ENCODE results near the gene SARS1. TPM values are rescaled to one million over a fixed set of nuclear protein-coding genes. Genes with fewer than 3 reads are reported as not detected.
A peak's percentile ranks its signal among the peaks of the same experiment; 100 is the strongest.

Gene SARS1
- total and polyA plus RNA-seq, 8 donors, result 139 to 189 (median 145) TPM

DNA sequence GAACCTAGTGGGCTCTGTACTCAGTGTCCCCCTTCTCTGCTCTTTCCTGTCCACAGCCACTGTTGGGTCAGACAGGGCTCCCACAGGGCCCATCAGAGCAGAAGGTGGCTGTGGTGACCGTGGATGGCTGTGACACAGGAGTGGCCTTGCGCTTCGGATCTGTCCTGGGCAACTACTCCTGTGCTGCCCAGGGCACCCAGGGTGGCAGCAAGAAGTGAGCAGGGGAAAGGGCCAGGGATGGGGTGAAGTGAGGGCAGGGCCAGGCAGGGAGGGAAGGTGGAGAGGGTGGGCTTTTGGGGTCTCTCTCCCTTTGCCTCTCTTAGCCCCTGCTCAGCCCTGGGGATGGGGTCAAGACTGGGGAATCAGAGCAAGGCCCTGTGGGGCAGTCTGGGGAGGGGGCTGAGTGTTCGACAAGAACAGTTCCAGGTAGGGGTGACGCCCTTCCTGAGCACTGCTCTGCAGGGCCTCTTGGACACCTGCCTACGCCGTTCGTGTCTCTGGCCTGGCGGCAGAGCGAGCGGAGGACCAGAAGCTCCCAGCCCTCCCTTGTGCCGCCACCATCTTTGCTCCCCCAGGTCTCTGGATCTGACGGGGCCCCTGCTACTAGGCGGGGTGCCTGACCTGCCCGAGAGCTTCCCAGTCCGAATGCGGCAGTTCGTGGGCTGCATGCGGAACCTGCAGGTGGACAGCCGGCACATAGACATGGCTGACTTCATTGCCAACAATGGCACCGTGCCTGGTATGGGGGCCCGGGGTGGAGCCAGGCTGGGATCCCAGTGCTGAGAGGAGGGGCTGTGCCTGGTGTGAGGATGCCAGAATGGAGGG lies 48.7 kb downstream of the SARS1 start:
- Histone ChIP-seq H3K36me3 (no peaks in the 10 kb centered on the region), H3K27me3 (no peaks in the 10 kb centered on the region), H3K4me3 (no peak overlapping the region), H3K9me3 (no peaks in the 10 kb centered on the region), H3K4me1 (peaks cover 0 to 8% of the 10 kb centered on the region in 2 donors), H3K27ac (no peak overlapping the region)
- peak in 1 of 4 donors; percentile 64 for DNase-seq
- TF ChIP-seq, protein P1, sequence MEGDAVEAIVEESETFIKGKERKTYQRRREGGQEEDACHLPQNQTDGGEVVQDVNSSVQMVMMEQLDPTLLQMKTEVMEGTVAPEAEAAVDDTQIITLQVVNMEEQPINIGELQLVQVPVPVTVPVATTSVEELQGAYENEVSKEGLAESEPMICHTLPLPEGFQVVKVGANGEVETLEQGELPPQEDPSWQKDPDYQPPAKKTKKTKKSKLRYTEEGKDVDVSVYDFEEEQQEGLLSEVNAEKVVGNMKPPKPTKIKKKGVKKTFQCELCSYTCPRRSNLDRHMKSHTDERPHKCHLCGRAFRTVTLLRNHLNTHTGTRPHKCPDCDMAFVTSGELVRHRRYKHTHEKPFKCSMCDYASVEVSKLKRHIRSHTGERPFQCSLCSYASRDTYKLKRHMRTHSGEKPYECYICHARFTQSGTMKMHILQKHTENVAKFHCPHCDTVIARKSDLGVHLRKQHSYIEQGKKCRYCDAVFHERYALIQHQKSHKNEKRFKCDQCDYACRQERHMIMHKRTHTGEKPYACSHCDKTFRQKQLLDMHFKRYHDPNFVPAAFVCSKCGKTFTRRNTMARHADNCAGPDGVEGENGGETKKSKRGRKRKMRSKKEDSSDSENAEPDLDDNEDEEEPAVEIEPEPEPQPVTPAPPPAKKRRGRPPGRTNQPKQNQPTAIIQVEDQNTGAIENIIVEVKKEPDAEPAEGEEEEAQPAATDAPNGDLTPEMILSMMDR (IDR thresholded peaks at IDR 0.05), result no peak
- ATAC-seq, result no peak
- intact Hi-C loops (cut with DNase I), result loop anchor here in 1 of 2 donors (5.0 to 10.0 kb wide), 2 partner anchors 145 to 272 kb away; partner anchors contain the start of gene GPR61

DNA sequence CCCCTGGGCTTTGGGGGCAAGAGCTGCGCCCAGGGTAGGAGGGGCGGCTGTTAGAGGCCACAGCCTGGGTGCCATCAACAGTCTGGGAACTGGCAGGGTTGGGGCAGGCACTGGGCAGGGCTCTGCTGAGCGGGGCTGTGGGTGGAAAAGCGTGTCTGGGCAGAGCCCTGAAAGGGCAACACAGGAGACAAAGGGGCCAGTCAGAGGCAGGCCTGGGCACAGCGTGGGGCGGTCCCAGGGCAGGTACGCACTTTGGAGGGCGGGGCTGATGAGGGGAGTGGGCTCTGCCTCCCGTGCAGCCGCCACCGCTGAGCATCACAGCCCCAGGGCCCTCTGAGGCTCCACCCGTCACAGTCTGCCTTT lies 49.5 kb downstream of the SARS1 start:
- H3K27ac ChIP-seq, result no peak overlapping the region
- no peaks in the 10 kb centered on the region for H3K36me3 ChIP-seq
- peak in 1 of 4 donors; percentile 74 for DNase-seq
- no peak for ATAC-seq
- no peak overlapping the region for H3K4me3 ChIP-seq
- H3K4me1 ChIP-seq, result peaks cover 0 to 8% of the 10 kb centered on the region in 2 donors
- no peaks in the 10 kb centered on the region for H3K9me3 ChIP-seq
- no peaks in the 10 kb centered on the region for H3K27me3 ChIP-seq
- TF ChIP-seq, protein P1 (IDR thresholded peaks at IDR 0.05), result no peak
- intact Hi-C loops (cut with DNase I), result loop anchor here in 1 of 2 donors (5.0 to 10.0 kb wide), 2 partner anchors 144 to 272 kb away; partner anchors contain the start of gene GPR61

DNA sequence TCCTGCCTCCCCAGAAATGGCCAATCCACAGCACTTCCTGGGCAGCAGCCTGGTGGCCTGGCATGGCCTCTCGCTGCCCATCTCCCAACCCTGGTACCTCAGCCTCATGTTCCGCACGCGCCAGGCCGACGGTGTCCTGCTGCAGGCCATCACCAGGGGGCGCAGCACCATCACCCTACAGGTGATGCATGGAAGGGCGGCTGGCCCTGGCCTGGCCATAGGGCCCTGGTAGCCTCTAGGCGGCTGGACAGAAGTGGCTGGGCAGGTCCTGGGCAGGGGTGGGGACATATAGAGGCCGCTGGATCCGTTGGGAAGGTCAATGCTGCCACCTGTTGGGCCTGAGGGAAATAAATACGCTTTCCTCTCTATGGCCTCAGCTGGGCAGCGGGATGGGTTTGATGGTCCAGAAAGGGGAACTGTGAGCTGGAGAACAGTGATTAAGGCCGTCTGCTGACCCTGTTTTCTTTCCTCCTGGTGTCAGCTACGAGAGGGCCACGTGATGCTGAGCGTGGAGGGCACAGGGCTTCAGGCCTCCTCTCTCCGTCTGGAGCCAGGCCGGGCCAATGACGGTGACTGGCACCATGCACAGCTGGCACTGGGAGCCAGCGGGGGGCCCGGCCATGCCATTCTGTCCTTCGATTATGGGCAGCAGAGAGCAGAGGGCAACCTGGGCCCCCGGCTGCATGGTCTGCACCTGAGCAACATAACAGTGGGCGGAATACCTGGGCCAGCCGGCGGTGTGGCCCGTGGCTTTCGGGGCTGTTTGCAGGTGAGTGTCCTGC lies 50.1 kb downstream of the SARS1 start:
- intact Hi-C loops (cut with DNase I), result loop anchor here in 1 of 2 donors (5.0 to 10.0 kb wide), 2 partner anchors 144 to 271 kb away; partner anchors contain the start of gene GPR61
- Histone ChIP-seq H3K9me3 (no peaks in the 10 kb centered on the region), H3K4me1 (peaks cover 0 to 8% of the 10 kb centered on the region in 2 donors), H3K36me3 (no peaks in the 10 kb centered on the region), H3K27me3 (no peaks in the 10 kb centered on the region), H3K4me3 (no peak overlapping the region), H3K27ac (no peak overlapping the region)
- ATAC-seq, result peak; percentile 99
- TF ChIP-seq, protein P1 (IDR thresholded peaks at IDR 0.05), result peak; percentile 98
- DNase-seq, result peak; percentile 71 to 97 (median 91)

DNA sequence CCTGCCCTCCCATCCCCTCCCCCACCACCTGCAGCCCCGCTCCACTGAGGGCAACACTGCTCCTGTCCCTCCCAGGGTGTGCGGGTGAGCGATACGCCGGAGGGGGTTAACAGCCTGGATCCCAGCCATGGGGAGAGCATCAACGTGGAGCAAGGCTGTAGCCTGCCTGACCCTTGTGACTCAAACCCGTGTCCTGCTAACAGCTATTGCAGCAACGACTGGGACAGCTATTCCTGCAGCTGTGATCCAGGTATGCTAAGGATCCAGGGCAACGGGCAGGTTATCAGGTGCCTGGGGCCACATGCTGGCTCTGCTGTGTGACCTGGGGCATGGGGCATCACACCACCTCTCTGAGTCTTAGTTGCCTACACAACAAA lies 50.6 kb downstream of the SARS1 start:
- peaks cover 0 to 8% of the 10 kb centered on the region in 2 donors for H3K4me1 ChIP-seq
- TF ChIP-seq, protein P1 (IDR thresholded peaks at IDR 0.05), result no peak
- H3K9me3 ChIP-seq, result no peaks in the 10 kb centered on the region
- DNase-seq (peak in 1 of 4 donors; percentile 15), ATAC-seq (no peak)
- H3K36me3 ChIP-seq, result no peaks in the 10 kb centered on the region
- H3K27me3 ChIP-seq, result no peaks in the 10 kb centered on the region
- H3K4me3 ChIP-seq, result no peak overlapping the region
- intact Hi-C loops (cut with DNase I), result loop anchor here in 1 of 2 donors (5.0 to 10.0 kb wide), 2 partner anchors 143 to 270 kb away; partner anchors contain the start of gene GPR61
- no peak overlapping the region for H3K27ac ChIP-seq

Data from left lung (tissue), 10 donors.